Astrocyte (in vitro differentiated cells and primary cell): ENCODE results near the gene CZIB. TPM values are rescaled to one million over a fixed set of nuclear protein-coding genes. Genes with fewer than 3 reads are reported as not detected.

Experiments used
- DNase-seq: peaks from one replicate; pipeline ENCODE4 v3.0.0-alpha.2; 2010; ENCODE audit warnings: low read depth
- FAIRE-seq: peaks from 2 replicates; lab custom pipeline; 2011; peaks lifted over from hg19 to GRCh38; lab: Jason Lieb, UNC
- H2AFZ ChIP-seq: 2 replicates; pipeline ENCODE4 v1.6.0; 2012; ENCODE audit warnings: low read depth, low read length, inconsistent platforms
- H3K27ac ChIP-seq: 2 replicates; pipeline ENCODE4 v1.5.1; 2011; ENCODE audit warnings: low read depth, low read length, inconsistent platforms
- H3K27me3 ChIP-seq: 2 replicates; pipeline ENCODE4 v1.6.0; 2011; ENCODE audit warnings: low read length, inconsistent platforms; ENCODE audit not compliant: insufficient read depth
- H3K36me3 ChIP-seq: 2 replicates; pipeline ENCODE4 v1.5.1; 2011; ENCODE audit warnings: low read length, inconsistent platforms; ENCODE audit not compliant: insufficient read depth
- H3K4me1 ChIP-seq: 2 replicates; pipeline ENCODE4 v1.5.1; 2011; ENCODE audit warnings: low read length, inconsistent platforms; ENCODE audit not compliant: insufficient read depth
- H3K4me2 ChIP-seq: 2 replicates; pipeline ENCODE4 v1.6.0; 2012; ENCODE audit warnings: low read length, inconsistent platforms
- H3K4me3 ChIP-seq: 2 replicates; pipeline ENCODE4 v1.5.1; 2011; ENCODE audit warnings: low read depth, mild to moderate bottlenecking, low read length, inconsistent platforms; ENCODE audit not compliant: insufficient read depth
- H3K79me2 ChIP-seq: 2 replicates; pipeline ENCODE4 v1.6.0; 2012; ENCODE audit warnings: mild to moderate bottlenecking, low read length, inconsistent platforms; ENCODE audit not compliant: insufficient read depth
- H3K9ac ChIP-seq: 2 replicates; pipeline ENCODE4 v1.6.0; 2012; ENCODE audit warnings: mild to moderate bottlenecking, low read length, inconsistent platforms
- H3K9me3 ChIP-seq: 2 replicates; pipeline ENCODE4 v1.5.1; 2012; ENCODE audit warnings: low read depth, mild to moderate bottlenecking, low read length, inconsistent platforms; ENCODE audit not compliant: insufficient read depth
- H4K20me1 ChIP-seq: 2 replicates; pipeline ENCODE4 v1.6.0; 2012; ENCODE audit warnings: low read length, inconsistent platforms; ENCODE audit not compliant: insufficient read depth
- H3K27ac Mint-ChIP-seq: one replicate; pipeline ENCODE4 v1.8.0; 2021; ENCODE audit warnings: mild to moderate bottlenecking, mixed read lengths; ENCODE audit not compliant: unreplicated experiment
- H3K27me3 Mint-ChIP-seq: one replicate; pipeline ENCODE4 v1.8.0; 2021; ENCODE audit warnings: low read depth, mixed read lengths; ENCODE audit not compliant: unreplicated experiment
- H3K36me3 Mint-ChIP-seq: one replicate; pipeline ENCODE4 v1.8.0; 2021; ENCODE audit warnings: low read depth, mixed read lengths; ENCODE audit not compliant: unreplicated experiment
- H3K4me1 Mint-ChIP-seq: one replicate; pipeline ENCODE4 v1.8.0; 2021; ENCODE audit warnings: low read depth, mixed read lengths; ENCODE audit not compliant: unreplicated experiment
- H3K4me3 Mint-ChIP-seq: one replicate; pipeline ENCODE4 v1.8.0; 2021; ENCODE audit warnings: mild to moderate bottlenecking, moderate library complexity, mixed read lengths; ENCODE audit not compliant: unreplicated experiment
- H3K9me3 Mint-ChIP-seq: one replicate; pipeline ENCODE4 v1.8.0; 2021; ENCODE audit warnings: mild to moderate bottlenecking, mixed read lengths; ENCODE audit not compliant: unreplicated experiment
- CTCF ChIP-seq: IDR thresholded peaks from 2 replicates; pipeline ENCODE4 v1.5.1; 2011; ENCODE audit warnings: low read depth, mild to moderate bottlenecking, inconsistent platforms, low read length, moderate library complexity; ENCODE audit not compliant: insufficient read depth
- EZH2 ChIP-seq: IDR thresholded peaks from 2 replicates; pipeline ENCODE4 v1.6.1; 2012; ENCODE audit warnings: mild to moderate bottlenecking, low read length, inconsistent platforms; ENCODE audit not compliant: insufficient read depth
- total RNA-seq: library from RNA; stranded (reverse); gene quantifications from 2 replicates; pipeline ENCODE4 v1.2.1, GENCODE V29; 2021

The CZIB gene
- total RNA-seq, 1 donor from 2014 or later = 34.5 TPM

GRCh38 chr1:53180226-53180625 lies 40.2 kb downstream of the CZIB start:
- Histone ChIP-seq H3K9ac (no peak overlapping the region), H3K36me3 (no peaks in the 10 kb centered on the region), H3K27ac (no peak overlapping the region), H3K4me2 (no peak overlapping the region), H3K9me3 (no peaks in the 10 kb centered on the region), H2AFZ (peak overlapping the region; percentile 45), H4K20me1 (no peaks in the 10 kb centered on the region), H3K4me3 (no peak overlapping the region), H3K4me1 (peaks cover 10% of the 10 kb centered on the region), H3K79me2 (no peaks in the 10 kb centered on the region), H3K27me3 (no peaks in the 10 kb centered on the region)
- Mint-ChIP-seq H3K27ac (no peak overlapping the region), H3K4me1 (peaks cover 4% of the 10 kb centered on the region), H3K4me3 (no peak overlapping the region), H3K36me3 (no peaks in the 10 kb centered on the region), H3K9me3 (no peaks in the 10 kb centered on the region), H3K27me3 (peaks cover 13% of the 10 kb centered on the region)
- TF ChIP-seq CTCF = no peak
- TF ChIP-seq EZH2 = no peak
- DNase-seq (peak; percentile 39), FAIRE-seq (no peak)

- H3K27ac ChIP-seq = no peak overlapping the region
- H3K4me1 ChIP-seq = peaks cover 3% of the 10 kb centered on the region
- no peaks in the 10 kb centered on the region for H3K36me3 ChIP-seq
- no peaks in the 10 kb centered on the region for H4K20me1 ChIP-seq
- H3K4me2 ChIP-seq = no peak overlapping the region
- Mint-ChIP-seq H3K27me3 (peaks cover 25% of the 10 kb centered on the region), H3K4me1 (peaks cover 8% of the 10 kb centered on the region), H3K36me3 (no peaks in the 10 kb centered on the region), H3K4me3 (no peak overlapping the region), H3K27ac (no peak overlapping the region), H3K9me3 (no peaks in the 10 kb centered on the region)
- no peak overlapping the region for H3K9ac ChIP-seq
- H3K9me3 ChIP-seq = no peaks in the 10 kb centered on the region
- no peak for FAIRE-seq
- no peaks in the 10 kb centered on the region for H3K27me3 ChIP-seq
- peak overlapping the region; percentile 1 for H2AFZ ChIP-seq
- TF ChIP-seq EZH2 (no peak), CTCF (no peak)
- DNase-seq = peak; percentile 47
- no peaks in the 10 kb centered on the region for H3K79me2 ChIP-seq
- H3K4me3 ChIP-seq = no peak overlapping the region
Measured at GRCh38 chr1:53176452-53177208, 43.8 kb downstream of the CZIB start.
